SK-N-SH (cell line): ENCODE results near the gene CUBN. TPM values are rescaled to one million over a fixed set of nuclear protein-coding genes. Genes with fewer than 3 reads are reported as not detected.

ENCODE experiments used
- CTCF ChIA-PET: fragments of 300-600, 350-600 bp; formaldehyde crosslinking; extraction: SDS; loops from one replicate; lab custom pipeline; 2021; lab: Yijun Ruan, JAX
- POLR2A ChIA-PET: fragments of 350-600 bp; sonication (Branson Sonifier 250); formaldehyde crosslinking; extraction: SDS; loops from one replicate; lab custom pipeline; 2020; ENCODE audit warnings: antibody characterized with exemption, inconsistent platforms; lab: Yijun Ruan, JAX
- DNase-seq: peaks from one replicate; pipeline ENCODE4 v3.0.0; 2012
- H2AFZ ChIP-seq: fragments of 200-600 bp; sonication (generic); 2 replicates; pipeline ENCODE4 v1.8.1; 2016; ENCODE audit warnings: antibody characterized with exemption, mild to moderate bottlenecking, low read depth
- H3F3A ChIP-seq: fragments of 200-600 bp; sonication (generic); replicated peaks from 2 replicates; pipeline ENCODE3; 2016; ENCODE audit warnings: antibody characterized with exemption, mild to moderate bottlenecking; ENCODE audit not compliant: insufficient read depth
- H3K27ac ChIP-seq, 2 experiments: fragments of 200-500 bp in 1 of 2; fragments of 200-600 bp in 1 of 2; sonication (Bioruptor generic) in 1 of 2; sonication (generic), shearing (Covaris generic) in 1 of 2; 2 replicates each; pipeline versions ENCODE4 v1.5.1 to v1.6.1; 2014 to 2016; ENCODE audit warnings: low read depth in 2 of 2, inconsistent platforms in 1 of 2, low read length in 1 of 2, mild to moderate bottlenecking in 1 of 2, mixed read lengths in 1 of 2
- H3K27me3 ChIP-seq: fragments of 200-600 bp; sonication (generic), shearing (Covaris generic); 2 replicates; pipeline ENCODE4 v1.6.1; 2016; ENCODE audit warnings: mixed run types; ENCODE audit not compliant: insufficient read depth
- H3K36me3 ChIP-seq, 2 experiments: fragments of 200-500 bp in 1 of 2; fragments of 200-600 bp in 1 of 2; sonication (Bioruptor generic) in 1 of 2; sonication (generic) in 1 of 2; replicated peaks in 1 of 2; 2 replicates each; pipeline versions ENCODE3 to v1.5.1; 2014 to 2016; ENCODE audit warnings: low read length in 1 of 2, mild to moderate bottlenecking in 1 of 2; ENCODE audit not compliant: insufficient read depth in 2 of 2, control insufficient read depth in 1 of 2
- H3K4me1 ChIP-seq, 2 experiments: fragments of 200-500 bp in 1 of 2; fragments of 200-600 bp in 1 of 2; sonication (Bioruptor generic) in 1 of 2; sonication (generic), shearing (Covaris generic) in 1 of 2; 2 replicates each; pipeline versions ENCODE4 v1.5.1 to v1.6.1; 2014 to 2016; ENCODE audit warnings: low read depth in 1 of 2, low read length in 1 of 2, mixed run types in 1 of 2; ENCODE audit not compliant: insufficient read depth in 2 of 2, control insufficient read depth in 1 of 2
- H3K4me2 ChIP-seq: fragments of 200-600 bp; sonication (generic), shearing (Covaris generic); 2 replicates; pipeline ENCODE4 v1.6.1; 2017; ENCODE audit warnings: mixed run types
- H3K4me3 ChIP-seq, 2 experiments: fragments of 200-500 bp in 1 of 2; fragments of 200-600 bp in 1 of 2; sonication (Bioruptor generic) in 1 of 2; sonication (generic), shearing (Covaris generic) in 1 of 2; 2 replicates each; pipeline versions ENCODE4 v1.5.1 to v1.8.1; 2014 to 2016; ENCODE audit warnings: low read depth in 2 of 2, inconsistent platforms in 1 of 2, low read length in 1 of 2, mild to moderate bottlenecking in 1 of 2, mixed read lengths in 1 of 2, moderate library complexity in 1 of 2
- H3K79me2 ChIP-seq: fragments of 200-600 bp; sonication (generic); 2 replicates; pipeline ENCODE4 v1.8.1; 2017; ENCODE audit warnings: mild to moderate bottlenecking; ENCODE audit not compliant: insufficient read depth
- H3K9ac ChIP-seq: fragments of 200-600 bp; sonication (generic); 2 replicates; pipeline ENCODE4 v1.6.1; 2017; ENCODE audit warnings: mixed run types
- H3K9me2 ChIP-seq: fragments of 200-600 bp; sonication (generic); 2 replicates; pipeline ENCODE4 v1.6.1; 2017; ENCODE audit warnings: mixed run types
- H3K9me3 ChIP-seq: fragments of 200-600 bp; sonication (generic); 2 replicates; pipeline ENCODE4 v1.6.1; 2017; ENCODE audit warnings: mixed run types, mild to moderate bottlenecking, moderate library complexity
- H4K20me1 ChIP-seq: fragments of 200-600 bp; sonication (generic); 2 replicates; pipeline ENCODE4 v1.6.1; 2017; ENCODE audit warnings: mild to moderate bottlenecking, mixed run types; ENCODE audit not compliant: insufficient read depth
- CHD2 ChIP-seq: fragments of 150-350 bp; IDR thresholded peaks from 2 replicates; pipeline ENCODE4 v1.6.1; 2018; ENCODE audit warnings: low read length; ENCODE audit not compliant: partially characterized antibody
- CTCF ChIP-seq: fragments of 200-600 bp; sonication (generic); IDR thresholded peaks from 2 replicates; pipeline ENCODE4 v1.6.1; 2017; ENCODE audit warnings: antibody characterized with exemption, mild to moderate bottlenecking, moderate library complexity
- FOXM1 ChIP-seq: IDR thresholded peaks from 2 replicates; pipeline ENCODE4 v1.4.0; 2012; ENCODE audit warnings: low read depth, mild to moderate bottlenecking
- GABPA ChIP-seq: IDR thresholded peaks from 2 replicates; pipeline ENCODE4 v1.4.0; 2012; ENCODE audit warnings: low read depth, mild to moderate bottlenecking
- GATA2 ChIP-seq: sonication (generic); formaldehyde crosslinking; IDR thresholded peaks from 2 replicates; pipeline ENCODE4 v1.5.0; 2020; ENCODE audit warnings: mild to moderate bottlenecking, missing genetic modification reagents
- MAX ChIP-seq: IDR thresholded peaks from 2 replicates; pipeline ENCODE4 v1.4.0; 2012; ENCODE audit warnings: low read depth
- MEF2A ChIP-seq: IDR thresholded peaks from 2 replicates; pipeline ENCODE4 v1.4.0; 2012; ENCODE audit warnings: low read depth, borderline replicate concordance
- PBX3 ChIP-seq: IDR thresholded peaks from 2 replicates; pipeline ENCODE4; 2012
- POLR2AphosphoS5 ChIP-seq: IDR thresholded peaks from 2 replicates; pipeline ENCODE4 v1.6.1; 2012; ENCODE audit warnings: low read depth, low read length
- RAD21 ChIP-seq: IDR thresholded peaks from 2 replicates; pipeline ENCODE4 v1.6.1; 2012; ENCODE audit warnings: mild to moderate bottlenecking, low read length
- RCOR1 ChIP-seq: fragments of 150-350 bp; IDR thresholded peaks from 2 replicates; pipeline ENCODE4 v1.6.1; 2017; ENCODE audit warnings: antibody characterized with exemption, low read length
- REST ChIP-seq: IDR thresholded peaks from 2 replicates; pipeline ENCODE4 v1.6.1; 2012; ENCODE audit warnings: mild to moderate bottlenecking, low read depth, low read length, moderate library complexity
- RXRA ChIP-seq: IDR thresholded peaks from 2 replicates; pipeline ENCODE4 v1.4.0; 2012; ENCODE audit warnings: low read depth, mild to moderate bottlenecking, borderline replicate concordance
- TCF12 ChIP-seq: IDR thresholded peaks from 2 replicates; pipeline ENCODE4 v1.4.0; 2012
- TEAD4 ChIP-seq: IDR thresholded peaks from 2 replicates; pipeline ENCODE4 v1.4.0; 2012; ENCODE audit warnings: mild to moderate bottlenecking, borderline replicate concordance; ENCODE audit not compliant: insufficient read depth
- ZBTB33 ChIP-seq: IDR thresholded peaks from 2 replicates; pipeline ENCODE4 v1.4.0; 2012; ENCODE audit warnings: low read depth, borderline replicate concordance
- WGBS: methylation state at CpG from one replicate; pipeline ENCODE4 v1.1.6; 2017; ENCODE audit warnings: low lambda C conversion rate; 5-methylcytosine and 5-hydroxymethylcytosine counted together
- polyA plus RNA-seq, 3 experiments: library from polyadenylated mRNA; depleted of rRNA; stranded (reverse); fragments of >200 nt; gene quantifications; 2 replicates each; pipeline ENCODE4 v1.2.3, GENCODE V29; 2012

Gene CUBN
- polyA plus RNA-seq, 1 of the 3 experiments (the other 2 are of a cell fraction), result 2.4 TPM

GRCh38 chr10:17064435-17064834 is 65.2 kb downstream of the CUBN start:
- Histone ChIP-seq H3K9me3 (no peaks in the 10 kb centered on the region), H2AFZ (no peak overlapping the region), H3K4me3 (no peak overlapping the region), H3K4me1 (peaks cover 7 to 70% of the 10 kb centered on the region in 2 experiments), H3K9ac (peak overlapping the region; percentile 84; the same call in 1 of the 2 replicates), H3K27me3 (no peaks in the 10 kb centered on the region), H3K36me3 (no peaks in the 10 kb centered on the region), H3K27ac (peak overlapping the region; percentile 87 to 98), H3K79me2 (peaks cover 8% of the 10 kb centered on the region), H4K20me1 (no peaks in the 10 kb centered on the region), H3K9me2 (no peaks in the 10 kb centered on the region), H3K4me2 (peak overlapping the region; percentile 76; the same call in 1 of the 2 replicates), H3F3A (peaks cover 77% of the 10 kb centered on the region)
- no peak for TF ChIP-seq CTCF
- no peak for TF ChIP-seq MAX
- TF ChIP-seq PBX3, result peak; percentile 37; the same call in 1 of the 2 replicates
- TF ChIP-seq TCF12, result peak; percentile 36; the same call in 1 of the 2 replicates
- WGBS, result 84% methylated on average over 2 of the region's 2 CpGs
- POLR2A ChIA-PET, result no interaction called here
- CTCF ChIA-PET, result interaction anchor here (1.0 kb wide), 1 partner anchor 166 kb away, joined by 3 read pairs; no protein-coding TSS in a partner anchor
- DNase-seq, result no peak

GRCh38 chr10:17062955-17063484 is 66.6 kb downstream of the CUBN start:
- Histone ChIP-seq H4K20me1 (no peaks in the 10 kb centered on the region), H3K4me2 (peak overlapping the region; percentile 76), H2AFZ (no peak overlapping the region), H3K9me3 (no peaks in the 10 kb centered on the region), H3K79me2 (peaks cover 8% of the 10 kb centered on the region), H3K27me3 (no peaks in the 10 kb centered on the region), H3K4me3 (peak overlapping the region in 1 of 2 experiments; percentile 24; a peak in 1 of 4 replicates), H3K36me3 (no peaks in the 10 kb centered on the region), H3F3A (peaks cover 84% of the 10 kb centered on the region), H3K9me2 (no peaks in the 10 kb centered on the region), H3K4me1 (peaks cover 7 to 80% of the 10 kb centered on the region in 2 experiments), H3K9ac (peak overlapping the region; percentile 84), H3K27ac (peak overlapping the region; percentile 87 to 98)
- WGBS, result 3% methylated on average over 4 of the region's 6 CpGs
- ChIA-PET CTCF (no interaction called here), POLR2A (no interaction called here)
- no peak for DNase-seq
- peak; percentile 8; the same call in 1 of the 2 replicates for TF ChIP-seq GABPA
- no peak for TF ChIP-seq CHD2
- no peak for TF ChIP-seq GATA2 (CRISPR knock-in tag)
- TF ChIP-seq POLR2AphosphoS5, result peak; percentile 38; the same call in 1 of the 2 replicates
- TF ChIP-seq MEF2A, result no peak
- TF ChIP-seq TEAD4, result peak; percentile 66
- no peak for TF ChIP-seq RAD21
- TF ChIP-seq ZBTB33, result 0 out of 2 replicates have a peak, but pooled peaks have one; percentile 13
- 0 out of 2 replicates have a peak, but pooled peaks have one; percentile 14 for TF ChIP-seq REST
- TF ChIP-seq RCOR1, result no peak
- 0 out of 2 replicates have a peak, but pooled peaks have one; percentile 5 for TF ChIP-seq FOXM1
- TF ChIP-seq RXRA, result peak; percentile 53; the same call in 1 of the 2 replicates
- peak; percentile 64 for TF ChIP-seq PBX3
